ENCODE results near the gene PPIH. TPM values are rescaled to one million over a fixed set of nuclear protein-coding genes. Genes with fewer than 3 reads are reported as not detected.
"Not testable (repeated sequence)": the region's sequence is repeated elsewhere in the genome, so short reads cannot be mapped to it uniquely, and the experiment has no call there.

Gene PPIH
- 24.3 and 42.2 TPM in 2 replicates for total RNA-seq
- 27.8 TPM for polyA plus RNA-seq (2012)

GRCh38 chr1:42657981-42658876, at the start of gene PPIH:
PPIH (plus strand) TSS chr1:42658423; CDS start chr1:42658447, 24 bp downstream.
- peak; percentile 94 for DNase-seq (ENCODE audit: low read depth)

- no peak for DNase-seq (ENCODE audit: low read depth)
Observed at GRCh38 chr1:42613803-42614131, 44.5 kb upstream of the PPIH start.

DNA sequence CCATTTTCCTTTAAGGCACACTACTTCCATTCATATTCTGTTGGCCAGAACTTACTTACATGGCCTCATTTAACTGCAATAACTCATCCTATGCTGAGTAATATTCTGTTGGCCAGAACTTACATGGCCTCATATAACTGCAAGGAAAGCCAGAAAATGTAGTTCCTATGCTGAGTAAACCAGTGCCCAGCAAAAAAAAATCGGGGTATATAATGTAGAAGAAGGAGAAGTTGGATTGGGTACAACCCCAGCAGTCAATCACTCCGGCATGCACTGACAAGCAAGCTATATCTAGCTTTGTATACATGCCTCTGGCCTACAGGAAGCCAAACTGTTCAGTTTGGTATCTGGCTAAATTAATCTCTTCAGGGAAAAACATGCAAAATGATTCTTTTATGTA, 39.4 kb upstream of the PPIH start:
- DNase-seq (ENCODE audit: low read depth) = no peak

GRCh38 chr1:42620307-42620706, 37.9 kb upstream of the PPIH start:
- no peak for DNase-seq (ENCODE audit: low read depth)

DNA sequence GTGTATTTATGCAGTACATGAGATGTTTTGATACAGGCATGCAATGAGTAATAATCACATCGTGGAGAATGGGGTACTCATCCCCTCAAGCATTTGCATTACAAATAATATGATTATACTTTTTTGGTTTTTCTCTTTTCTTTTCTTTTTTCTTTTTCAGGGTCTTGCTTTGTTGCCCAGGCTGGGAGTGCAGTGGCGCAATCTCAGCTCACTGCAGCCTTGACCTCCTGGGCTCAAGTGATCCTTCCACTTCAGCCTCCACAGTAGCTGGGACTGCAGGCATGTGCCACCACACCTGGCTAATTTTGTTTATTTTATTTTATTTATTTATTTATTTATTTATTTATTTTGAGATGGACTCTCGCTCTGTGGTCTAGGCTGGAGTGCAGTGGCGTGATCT, 37.0 kb upstream of the PPIH start:
- not testable (repeated sequence) for DNase-seq (ENCODE audit: low read depth)

- not testable (repeated sequence) for DNase-seq (ENCODE audit: low read depth)
Observed at GRCh38 chr1:42627205-42627604, 31.0 kb upstream of the PPIH start.

GRCh38 chr1:42639116-42639515, 19.1 kb upstream of the PPIH start:
- DNase-seq (ENCODE audit: low read depth) = no peak

- DNase-seq (ENCODE audit: low read depth) = no peak
Observed at GRCh38 chr1:42646056-42646455, 12.2 kb upstream of the PPIH start.

DNA sequence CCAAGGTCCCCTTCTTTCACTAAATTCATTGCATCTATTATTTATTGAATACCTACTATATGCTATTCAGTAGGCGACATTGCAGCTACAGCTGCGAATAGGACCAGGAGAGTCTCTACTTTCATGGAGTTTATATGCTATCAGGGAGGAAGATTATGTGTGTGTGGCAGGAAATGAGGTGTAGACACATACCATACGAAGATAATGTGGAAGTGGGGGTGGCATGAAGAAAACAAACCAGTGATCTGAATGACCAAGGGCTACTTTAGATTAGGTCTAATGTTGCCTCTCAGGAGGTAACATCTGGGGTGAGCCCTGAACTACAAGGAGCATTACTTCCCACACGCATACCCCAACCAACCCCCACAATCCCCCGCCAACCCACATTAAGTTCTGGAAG, 1.0 kb upstream of the PPIH start:
- no peak for DNase-seq (ENCODE audit: low read depth)

DNA sequence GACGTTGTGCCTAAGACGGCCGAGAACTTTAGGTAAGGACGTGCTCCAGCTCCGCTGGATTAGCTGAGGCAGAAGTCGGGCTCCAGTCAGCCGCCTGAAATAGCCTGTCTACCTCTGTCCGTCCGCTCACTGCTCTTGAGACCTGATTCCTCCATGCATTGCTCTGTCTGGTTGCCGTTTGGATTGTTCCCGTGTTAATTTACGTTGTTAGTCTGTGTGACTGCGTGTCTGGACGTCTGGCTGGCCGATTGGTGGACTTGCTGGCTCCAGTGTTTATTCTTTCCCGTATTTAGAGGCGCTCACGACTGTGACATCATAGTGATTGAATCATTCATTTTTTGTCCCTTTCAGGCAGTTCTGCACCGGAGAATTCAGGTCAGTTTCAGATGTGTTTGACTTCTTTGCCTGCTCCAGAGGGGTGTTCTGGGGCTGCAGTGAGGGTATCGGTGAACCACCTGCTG, 684 bp downstream of the PPIH start:
- no peak for DNase-seq (ENCODE audit: low read depth)

GRCh38 chr1:42660907-42661500, 2.8 kb downstream of the PPIH start:
- DNase-seq (ENCODE audit: low read depth) = no peak

DNA sequence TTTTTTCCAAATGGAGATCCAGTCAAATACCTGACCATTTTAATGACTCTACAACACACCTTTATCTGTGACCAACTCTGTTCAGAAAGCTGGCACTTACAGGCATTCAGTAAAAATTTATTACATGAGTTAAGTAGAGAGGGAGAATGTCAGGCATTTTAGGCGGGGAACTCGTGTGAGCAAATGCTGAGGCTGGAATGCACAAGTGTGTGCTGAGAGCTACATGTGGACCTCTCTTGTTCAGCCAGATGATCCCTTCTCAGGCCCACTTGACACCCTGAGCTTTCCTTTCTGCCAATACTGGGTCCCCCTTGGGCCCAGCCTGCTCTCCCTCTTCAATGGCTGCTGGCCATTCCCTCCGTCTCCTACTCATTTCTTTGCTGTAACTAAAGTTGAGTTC, 11.7 kb downstream of the PPIH start:
- DNase-seq (ENCODE audit: low read depth) = peak; percentile 81

DNA sequence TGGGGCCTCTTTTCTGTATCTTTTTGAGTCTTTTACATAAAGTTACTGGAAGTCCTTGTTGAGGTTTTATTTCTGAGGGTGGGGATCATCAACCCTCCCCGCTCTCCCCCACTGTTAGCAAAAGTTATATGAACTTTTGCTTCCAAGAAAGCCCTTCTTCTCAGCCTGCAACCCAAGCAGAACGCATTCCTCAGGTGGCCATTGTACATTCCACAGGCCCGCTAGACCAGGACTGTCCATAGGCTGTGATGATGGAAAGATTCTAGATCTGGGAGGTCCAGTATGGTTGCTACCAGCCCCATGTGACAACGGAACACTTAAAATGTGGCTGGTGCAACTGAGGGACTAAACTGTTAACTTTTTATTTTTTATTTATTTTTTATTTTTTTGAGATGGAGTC, 12.2 kb downstream of the PPIH start:
- no peak for DNase-seq (ENCODE audit: low read depth)

- peak; percentile 61 for DNase-seq (ENCODE audit: low read depth)
Observed at GRCh38 chr1:42674214-42674613, 16.0 kb downstream of the PPIH start.

DNA sequence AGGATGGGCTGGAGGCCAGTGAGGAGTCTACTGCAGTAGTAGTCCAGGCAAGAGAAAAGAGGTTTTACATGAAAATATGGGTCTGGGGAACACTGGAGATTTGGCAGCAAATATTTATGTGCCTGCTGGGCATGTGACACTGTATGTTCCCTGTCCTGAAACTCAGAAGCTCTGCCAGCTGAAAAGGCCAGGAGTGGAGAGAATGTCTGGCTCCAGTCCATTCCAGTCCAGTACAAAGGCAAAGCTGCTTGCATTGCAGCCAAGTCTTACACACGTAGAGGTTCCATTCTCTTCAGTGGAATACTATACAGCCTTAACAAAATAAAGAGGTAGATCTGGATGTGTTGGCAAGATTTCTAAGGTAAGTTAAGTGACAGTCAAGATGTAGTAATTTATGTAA, 16.5 kb downstream of the PPIH start:
- DNase-seq (ENCODE audit: low read depth) = peak; percentile 37

GRCh38 chr1:42675467-42675866, 17.2 kb downstream of the PPIH start:
- DNase-seq (ENCODE audit: low read depth) = no peak

- DNase-seq (ENCODE audit: low read depth) = no peak
Observed at GRCh38 chr1:42676534-42677087, 18.4 kb downstream of the PPIH start.

- DNase-seq (ENCODE audit: low read depth) = no peak
Observed at GRCh38 chr1:42679364-42679983, 21.3 kb downstream of the PPIH start.

GRCh38 chr1:42680055-42680454, 21.8 kb downstream of the PPIH start:
- DNase-seq (ENCODE audit: low read depth) = no peak

- peak; percentile 47 for DNase-seq (ENCODE audit: low read depth)
Observed at GRCh38 chr1:42680921-42681683, 22.9 kb downstream of the PPIH start.
